Esophagus muscularis mucosa (tissue), 3 donors: ENCODE results near the gene ANTXRL.
"Not testable (repeated sequence)": the region's sequence is repeated elsewhere in the genome, so short reads cannot be mapped to it uniquely, and the experiment has no call there.

Experiments
- CTCF ChIP-seq, 3 experiments: fragments of 200-600 bp in 2 of 3; fragments of 450-650 bp in 1 of 3; sonication (generic) in 2 of 3; IDR thresholded peaks; one replicate each; pipeline ENCODE4 v1.5.1; 2017 to 2019; ENCODE audit warnings: antibody characterized with exemption in 3 of 3, mild to moderate bottlenecking in 2 of 3, moderate library complexity in 1 of 3
- POLR2A ChIP-seq: fragments of 450-650 bp; IDR thresholded peaks from one replicate; pipeline ENCODE4 v1.6.1; 2017; ENCODE audit warnings: antibody characterized with exemption, moderate library complexity, mild to moderate bottlenecking, low read depth

- TF ChIP-seq CTCF (IDR thresholded peaks at IDR 0.05); POLR2A: not testable (repeated sequence)
These were observed 31.6 kb upstream of the ANTXRL start for GRCh38 chr10:46255210-46255609.
